ENCODE data around the gene OBSCN.

OBSCN gene

GRCh38 chr1:228242409-228242808 is 34.6 kb downstream of the OBSCN start:
- no peak for TF ChIP-seq CTCF (IDR thresholded peaks at IDR 0.05)

GRCh38 chr1:228243093-228243492 is 35.2 kb downstream of the OBSCN start:
- no peak for TF ChIP-seq CTCF (IDR thresholded peaks at IDR 0.05)

- no peak for TF ChIP-seq CTCF (IDR thresholded peaks at IDR 0.05)
Observed at GRCh38 chr1:228245111-228245510, 37.3 kb downstream of the OBSCN start.

- no peak for TF ChIP-seq CTCF (IDR thresholded peaks at IDR 0.05)
Observed at GRCh38 chr1:228246216-228246900, 38.5 kb downstream of the OBSCN start.

GRCh38 chr1:228249513-228250305 is 41.9 kb downstream of the OBSCN start:
- no peak for TF ChIP-seq CTCF (IDR thresholded peaks at IDR 0.05)

GRCh38 chr1:228256626-228257375 is 49.0 kb downstream of the OBSCN start:
- no peak for TF ChIP-seq CTCF (IDR thresholded peaks at IDR 0.05)

- no peak for TF ChIP-seq CTCF (IDR thresholded peaks at IDR 0.05)
Observed at GRCh38 chr1:228258486-228258885, 50.6 kb downstream of the OBSCN start.

Data from LNCAP (cell line).